ENCODE data around the gene SUGP2.

SUGP2 gene

GRCh38 chr19:19063183-19064097 lies 30.1 kb upstream of the SUGP2 start, which contains the start of gene SLC25A42:
TSS of gene SLC25A42 (plus strand) at chr19:19063994. CDS start at chr19:19096125, 32,131 bp downstream.
- no peaks in the 10 kb centered on the region for H3K27me3 Mint-ChIP-seq
- peak within 1 kb of the TSS; percentile 96 for H3K4me3 Mint-ChIP-seq
- peaks cover 14% of the 10 kb centered on the region for H3K36me3 Mint-ChIP-seq
- peak; percentile 97 for ATAC-seq
- H3K27ac Mint-ChIP-seq: peak within 1 kb of the TSS; percentile 84
- H3K4me1 Mint-ChIP-seq: peaks cover 54% of the 10 kb centered on the region
- no peaks in the 10 kb centered on the region for H3K9me3 Mint-ChIP-seq

- Mint-ChIP-seq H3K4me1 (peaks cover 49% of the 10 kb centered on the region), H3K36me3 (peaks cover 21% of the 10 kb centered on the region), H3K4me3 (peak overlapping the region; percentile 96), H3K27ac (peak overlapping the region; percentile 84), H3K27me3 (no peaks in the 10 kb centered on the region), H3K9me3 (no peaks in the 10 kb centered on the region)
- ATAC-seq: no peak
These were observed 29.3 kb upstream of the SUGP2 start for GRCh38 chr19:19062454-19063182.

- no peak overlapping the region for H3K27ac Mint-ChIP-seq
- no peak overlapping the region for H3K4me3 Mint-ChIP-seq
These were observed 28.2 kb upstream of the SUGP2 start for GRCh38 chr19:19061506-19061905.

GRCh38 chr19:19059837-19060611 lies 26.7 kb upstream of the SUGP2 start:
- peak overlapping the region; percentile 77 for H3K27ac Mint-ChIP-seq
- no peaks in the 10 kb centered on the region for H3K27me3 Mint-ChIP-seq
- H3K36me3 Mint-ChIP-seq: peaks cover 39% of the 10 kb centered on the region
- H3K4me3 Mint-ChIP-seq: no peak overlapping the region
- ATAC-seq: no peak
- peaks cover 28% of the 10 kb centered on the region for H3K4me1 Mint-ChIP-seq
- no peaks in the 10 kb centered on the region for H3K9me3 Mint-ChIP-seq

More at GRCh38 chr19:19061506-19061905, 28.2 kb upstream of the SUGP2 start:
- Mint-ChIP-seq H3K9me3 (no peaks in the 10 kb centered on the region), H3K4me1 (peaks cover 38% of the 10 kb centered on the region), H3K27me3 (no peaks in the 10 kb centered on the region), H3K36me3 (peaks cover 26% of the 10 kb centered on the region)
- ATAC-seq: no peak

GRCh38 chr19:19059018-19059836 lies 25.9 kb upstream of the SUGP2 start:
- Mint-ChIP-seq H3K4me3 (no peak overlapping the region), H3K27me3 (no peaks in the 10 kb centered on the region), H3K4me1 (peaks cover 20% of the 10 kb centered on the region), H3K36me3 (peaks cover 44% of the 10 kb centered on the region), H3K9me3 (no peaks in the 10 kb centered on the region), H3K27ac (peak overlapping the region; percentile 77)
- ATAC-seq: no peak

- H3K9me3 Mint-ChIP-seq: no peaks in the 10 kb centered on the region
- no peaks in the 10 kb centered on the region for H3K27me3 Mint-ChIP-seq
- peaks cover 14% of the 10 kb centered on the region for H3K4me1 Mint-ChIP-seq
- no peak overlapping the region for H3K4me3 Mint-ChIP-seq
- ATAC-seq: no peak
- peaks cover 50% of the 10 kb centered on the region for H3K36me3 Mint-ChIP-seq
- H3K27ac Mint-ChIP-seq: no peak overlapping the region
These were observed 24.4 kb upstream of the SUGP2 start for GRCh38 chr19:19057720-19058119.

- Mint-ChIP-seq H3K36me3 (peaks cover 50% of the 10 kb centered on the region), H3K4me1 (peaks cover 10% of the 10 kb centered on the region), H3K27ac (no peak overlapping the region), H3K9me3 (no peaks in the 10 kb centered on the region), H3K27me3 (no peaks in the 10 kb centered on the region), H3K4me3 (no peak overlapping the region)
- no peak for ATAC-seq
These were observed 24.0 kb upstream of the SUGP2 start for GRCh38 chr19:19057317-19057716.

- H3K4me1 Mint-ChIP-seq: peaks cover 9% of the 10 kb centered on the region
- H3K27ac Mint-ChIP-seq: no peak overlapping the region
- H3K4me3 Mint-ChIP-seq: no peak overlapping the region
- no peaks in the 10 kb centered on the region for H3K27me3 Mint-ChIP-seq
- H3K36me3 Mint-ChIP-seq: peaks cover 50% of the 10 kb centered on the region
- no peak for ATAC-seq
- H3K9me3 Mint-ChIP-seq: no peaks in the 10 kb centered on the region
These were observed 23.4 kb upstream of the SUGP2 start for GRCh38 chr19:19056636-19057275.

GRCh38 chr19:19055701-19056100 lies 22.4 kb upstream of the SUGP2 start:
- peaks cover 9% of the 10 kb centered on the region for H3K4me1 Mint-ChIP-seq
- H3K4me3 Mint-ChIP-seq: no peak overlapping the region
- peaks cover 53% of the 10 kb centered on the region for H3K36me3 Mint-ChIP-seq
- H3K27ac Mint-ChIP-seq: no peak overlapping the region
- ATAC-seq: no peak
- no peaks in the 10 kb centered on the region for H3K9me3 Mint-ChIP-seq
- H3K27me3 Mint-ChIP-seq: no peaks in the 10 kb centered on the region

GRCh38 chr19:19054939-19055440 lies 21.7 kb upstream of the SUGP2 start:
- no peaks in the 10 kb centered on the region for H3K9me3 Mint-ChIP-seq
- peaks cover 57% of the 10 kb centered on the region for H3K36me3 Mint-ChIP-seq
- H3K27me3 Mint-ChIP-seq: no peaks in the 10 kb centered on the region
- peaks cover 6% of the 10 kb centered on the region for H3K4me1 Mint-ChIP-seq
- no peak for ATAC-seq
- H3K27ac Mint-ChIP-seq: no peak overlapping the region
- H3K4me3 Mint-ChIP-seq: no peak overlapping the region

- H3K4me3 Mint-ChIP-seq: no peak overlapping the region
- peaks cover under 1% of the 10 kb centered on the region for H3K4me1 Mint-ChIP-seq
- no peaks in the 10 kb centered on the region for H3K27me3 Mint-ChIP-seq
- H3K36me3 Mint-ChIP-seq: peaks cover 55% of the 10 kb centered on the region
- no peak overlapping the region for H3K27ac Mint-ChIP-seq
- no peak for ATAC-seq
- no peaks in the 10 kb centered on the region for H3K9me3 Mint-ChIP-seq
These were observed 21.1 kb upstream of the SUGP2 start for GRCh38 chr19:19054315-19054938.

GRCh38 chr19:19053508-19054314 lies 20.4 kb upstream of the SUGP2 start:
- peak; percentile 68 for ATAC-seq
- no peak overlapping the region for H3K4me3 Mint-ChIP-seq
- no peaks in the 10 kb centered on the region for H3K4me1 Mint-ChIP-seq
- H3K36me3 Mint-ChIP-seq: peaks cover 51% of the 10 kb centered on the region
- no peak overlapping the region for H3K27ac Mint-ChIP-seq
- H3K9me3 Mint-ChIP-seq: no peaks in the 10 kb centered on the region
- H3K27me3 Mint-ChIP-seq: no peaks in the 10 kb centered on the region

GRCh38 chr19:19052921-19053320 lies 19.6 kb upstream of the SUGP2 start:
- H3K27me3 Mint-ChIP-seq: no peaks in the 10 kb centered on the region
- ATAC-seq: no peak
- H3K4me1 Mint-ChIP-seq: no peaks in the 10 kb centered on the region
- no peak overlapping the region for H3K4me3 Mint-ChIP-seq
- H3K27ac Mint-ChIP-seq: no peak overlapping the region
- H3K9me3 Mint-ChIP-seq: no peaks in the 10 kb centered on the region
- H3K36me3 Mint-ChIP-seq: peaks cover 48% of the 10 kb centered on the region

Data from stimulated activated memory B cell treated with anti-CD40 and anti-IgM and Interleukin-4, amounts not matched to agents 10 μg/mL and 1 μg/mL and 100 μg/mL, for 72 hours (primary cell).